Measurements from ENCODE around the gene TP53RK.
"Not testable (repeated sequence)": the region's sequence is repeated elsewhere in the genome, so short reads cannot be mapped to it uniquely, and the experiment has no call there.

The TP53RK gene

DNA sequence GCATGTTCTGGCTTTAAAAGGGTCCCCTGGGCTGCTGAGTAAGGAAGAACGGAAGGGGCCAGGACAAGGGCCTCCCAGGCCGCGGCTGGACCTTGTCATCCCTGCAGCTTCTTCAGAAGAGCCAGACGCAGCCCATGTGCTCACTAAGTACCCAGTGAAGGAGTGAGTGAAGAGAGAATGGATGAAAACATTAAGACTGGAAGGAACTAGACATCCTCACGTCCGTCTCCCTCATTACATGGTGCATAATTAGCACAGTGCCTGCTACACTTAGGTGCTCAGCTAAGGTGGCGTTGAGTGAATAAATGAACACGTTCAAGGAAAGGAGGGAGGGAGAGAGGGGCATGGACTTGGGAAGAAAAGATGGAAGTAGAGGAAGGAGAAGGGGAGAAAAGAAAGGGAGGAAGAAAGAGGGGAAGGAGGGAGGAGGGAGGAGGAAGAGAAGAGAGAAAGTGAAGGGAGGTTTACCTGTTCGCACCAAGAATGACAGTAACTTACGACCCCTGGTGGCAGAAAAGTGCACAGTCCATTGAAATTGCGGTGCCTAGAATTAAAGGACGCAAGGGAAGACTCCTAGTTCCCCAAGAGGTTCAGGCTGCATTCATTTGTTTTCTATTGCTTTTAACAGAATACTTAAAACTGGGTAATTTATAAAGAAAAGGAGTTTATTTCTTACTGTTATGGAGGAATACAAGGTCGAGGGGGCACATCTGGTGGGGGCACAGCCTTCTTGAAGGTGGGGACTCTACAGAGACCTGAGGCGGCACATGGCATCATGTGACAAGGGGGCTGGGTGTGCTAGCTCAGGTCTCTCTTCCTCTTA is 8.0 kb downstream of the TP53RK start:
- TF ChIP-seq, protein P1, sequence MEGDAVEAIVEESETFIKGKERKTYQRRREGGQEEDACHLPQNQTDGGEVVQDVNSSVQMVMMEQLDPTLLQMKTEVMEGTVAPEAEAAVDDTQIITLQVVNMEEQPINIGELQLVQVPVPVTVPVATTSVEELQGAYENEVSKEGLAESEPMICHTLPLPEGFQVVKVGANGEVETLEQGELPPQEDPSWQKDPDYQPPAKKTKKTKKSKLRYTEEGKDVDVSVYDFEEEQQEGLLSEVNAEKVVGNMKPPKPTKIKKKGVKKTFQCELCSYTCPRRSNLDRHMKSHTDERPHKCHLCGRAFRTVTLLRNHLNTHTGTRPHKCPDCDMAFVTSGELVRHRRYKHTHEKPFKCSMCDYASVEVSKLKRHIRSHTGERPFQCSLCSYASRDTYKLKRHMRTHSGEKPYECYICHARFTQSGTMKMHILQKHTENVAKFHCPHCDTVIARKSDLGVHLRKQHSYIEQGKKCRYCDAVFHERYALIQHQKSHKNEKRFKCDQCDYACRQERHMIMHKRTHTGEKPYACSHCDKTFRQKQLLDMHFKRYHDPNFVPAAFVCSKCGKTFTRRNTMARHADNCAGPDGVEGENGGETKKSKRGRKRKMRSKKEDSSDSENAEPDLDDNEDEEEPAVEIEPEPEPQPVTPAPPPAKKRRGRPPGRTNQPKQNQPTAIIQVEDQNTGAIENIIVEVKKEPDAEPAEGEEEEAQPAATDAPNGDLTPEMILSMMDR (conservative IDR thresholded peaks at IDR 0.05; ENCODE audit: low read depth): peak; percentile 91
- CTCF ChIA-PET: interaction anchor here (0.6 to 2.0 kb wide), 18 partner anchors 9 to 414 kb away, joined by 3 to 13 read pairs (median 4); no protein-coding TSS in a partner anchor
- H3K27ac ChIP-seq: no peak overlapping the region
- DNase-seq (ENCODE audit: low spot score): peak; percentile 78
- POLR2A ChIA-PET (ENCODE audit: low non-redundant PET): no interaction called here

DNA sequence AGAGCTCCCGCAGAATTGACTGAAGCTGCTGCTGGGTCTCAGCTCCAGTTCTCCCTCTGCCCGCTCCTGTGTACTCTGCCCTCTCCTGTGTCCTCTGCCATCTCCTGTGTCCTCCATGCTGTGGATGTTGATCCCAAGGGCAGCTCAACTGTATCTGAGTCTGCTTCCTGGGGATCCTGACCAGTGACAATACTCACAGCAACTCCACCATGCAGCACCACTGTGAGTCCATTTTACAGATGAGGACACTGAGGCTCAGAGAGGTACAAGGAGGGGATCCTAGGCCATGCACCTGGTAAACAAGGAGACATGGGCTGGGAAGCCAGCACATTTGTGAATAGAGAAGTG is 8.6 kb downstream of the TP53RK start:
- POLR2A ChIA-PET (ENCODE audit: low non-redundant PET): no interaction called here
- CTCF ChIA-PET: interaction anchor here (0.6 to 2.0 kb wide), 16 partner anchors 9 to 413 kb away, joined by 3 to 13 read pairs (median 4); no protein-coding TSS in a partner anchor
- no peak overlapping the region for H3K27ac ChIP-seq
- TF ChIP-seq, protein P1 (conservative IDR thresholded peaks at IDR 0.05; ENCODE audit: low read depth): no peak
- no peak for DNase-seq (ENCODE audit: low spot score)

DNA sequence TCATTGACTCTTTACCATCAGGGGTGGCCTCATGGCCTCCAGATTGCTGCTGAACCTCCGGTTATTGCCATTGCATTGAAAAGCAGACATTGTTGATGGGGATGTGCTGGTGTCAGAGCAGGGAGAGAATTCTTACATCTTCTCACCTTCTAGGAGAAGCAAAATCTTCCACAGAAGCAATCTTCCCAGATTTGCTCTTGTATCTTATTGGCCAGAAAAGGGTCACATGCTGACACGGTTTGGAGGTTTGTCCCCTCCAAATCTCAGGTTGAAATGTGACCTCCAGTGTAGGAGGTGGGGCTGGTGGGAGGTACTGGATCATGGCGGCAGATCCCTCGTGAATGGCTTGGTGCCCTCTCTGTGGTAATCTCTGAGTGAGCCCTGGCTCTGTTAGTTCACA is 10.7 kb downstream of the TP53RK start:
- DNase-seq (ENCODE audit: low spot score): no peak
- POLR2A ChIA-PET (ENCODE audit: low non-redundant PET): no interaction called here
- CTCF ChIA-PET: no interaction called here
- TF ChIP-seq, protein P1 (conservative IDR thresholded peaks at IDR 0.05; ENCODE audit: low read depth): no peak
- no peak overlapping the region for H3K27ac ChIP-seq

DNA sequence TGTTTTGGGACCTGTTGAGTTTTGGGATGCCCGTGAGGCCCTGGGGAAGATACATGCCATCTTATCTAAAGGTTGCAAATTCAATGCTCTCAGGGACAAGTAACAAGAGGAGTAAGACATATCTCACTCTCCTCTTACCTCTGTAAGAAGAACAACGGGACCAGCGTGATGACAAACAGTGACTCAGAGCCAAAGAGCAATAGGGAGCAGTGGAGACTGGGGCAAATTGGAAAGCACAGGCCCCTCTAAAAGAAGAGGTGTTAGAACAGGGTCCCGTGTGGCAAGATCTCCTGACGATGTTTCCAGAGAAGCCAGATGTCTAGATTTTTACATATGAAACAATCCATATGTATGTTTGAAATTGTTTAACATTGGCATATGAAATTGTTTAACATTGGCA is 11.6 kb downstream of the TP53RK start:
- POLR2A ChIA-PET (ENCODE audit: low non-redundant PET): no interaction called here
- CTCF ChIA-PET: no interaction called here
- TF ChIP-seq, protein P1 (conservative IDR thresholded peaks at IDR 0.05; ENCODE audit: low read depth): no peak
- no peak overlapping the region for H3K27ac ChIP-seq
- DNase-seq (ENCODE audit: low spot score): no peak

DNA sequence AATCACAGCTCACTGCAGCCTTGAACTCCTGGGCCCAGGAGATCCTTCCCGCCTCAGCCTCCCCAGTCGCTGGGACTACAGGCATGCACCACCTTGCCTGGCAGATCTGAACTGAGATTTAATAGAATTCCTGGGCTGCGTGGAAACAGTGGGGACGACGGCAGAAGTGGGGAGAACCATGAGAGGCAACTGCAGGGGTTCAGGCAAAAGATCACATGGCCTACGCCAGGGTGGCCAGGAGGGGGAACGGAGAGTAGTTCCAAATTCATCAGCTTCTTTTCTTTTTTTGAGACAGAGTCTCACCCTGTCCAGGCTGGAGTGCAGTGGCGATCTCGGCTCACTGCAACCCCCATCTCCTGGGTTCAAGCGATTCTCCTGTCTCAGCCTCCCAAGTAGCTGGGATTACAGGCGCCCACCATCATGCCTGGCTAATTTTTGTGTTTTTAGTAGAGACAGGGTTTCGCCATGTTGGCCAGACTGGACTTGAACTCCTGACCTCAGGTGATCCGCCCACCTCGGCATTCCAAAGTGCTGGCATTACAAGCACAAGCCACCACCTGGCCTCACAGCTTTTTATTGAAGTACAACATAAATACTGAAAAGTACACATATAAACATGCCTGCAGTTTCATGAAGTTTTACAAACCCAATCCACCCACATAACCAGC is 12.5 kb downstream of the TP53RK start:
- POLR2A ChIA-PET (ENCODE audit: low non-redundant PET); H3K27ac ChIP-seq; DNase-seq (ENCODE audit: low spot score): not testable (repeated sequence)
- CTCF ChIA-PET: interaction anchor here (0.6 kb wide), 2 partner anchors 36 to 1770 kb away, joined by 3 read pairs; no protein-coding TSS in a partner anchor

DNA sequence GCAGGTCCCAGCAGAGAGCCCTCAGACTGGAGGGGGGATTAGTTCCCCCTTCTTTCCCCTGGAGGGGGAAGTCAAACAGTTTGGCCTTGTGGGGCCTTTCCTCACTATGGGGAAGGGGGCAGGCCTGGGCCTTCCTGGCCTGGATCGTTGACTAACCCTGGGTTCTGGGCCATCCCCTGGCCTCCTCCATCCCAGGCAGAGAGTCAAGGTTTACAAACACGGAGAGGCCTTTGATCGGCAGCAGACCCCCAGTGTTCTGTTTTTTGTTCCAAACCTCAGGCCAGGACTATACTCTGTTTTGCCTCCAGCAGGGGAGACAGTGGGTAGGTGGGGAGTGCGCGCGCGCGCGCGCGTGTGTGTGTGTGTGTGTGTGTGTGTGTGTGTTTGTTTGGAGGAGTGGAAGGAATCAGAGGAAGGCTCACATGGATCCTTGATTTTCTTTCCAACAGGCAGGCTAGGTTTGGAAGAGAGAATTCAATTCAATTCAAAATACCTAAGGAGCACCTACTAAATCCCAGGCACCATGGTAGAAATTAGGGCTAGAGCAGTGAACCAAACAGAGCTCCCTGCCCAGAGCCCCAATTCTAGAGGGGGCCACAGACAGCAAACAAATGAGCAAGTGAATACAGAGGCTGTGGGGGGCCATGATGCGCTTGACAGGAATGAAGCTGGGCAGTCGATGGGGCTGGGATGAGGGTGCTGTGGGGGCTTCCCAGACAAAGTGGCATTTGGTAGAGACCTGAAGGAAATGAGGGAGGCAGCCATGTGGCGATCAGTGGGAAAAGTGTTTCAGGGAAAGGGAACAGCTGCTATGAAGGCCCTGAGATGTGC is 14.8 kb downstream of the TP53RK start:
- TF ChIP-seq, protein P1 (conservative IDR thresholded peaks at IDR 0.05; ENCODE audit: low read depth): no peak
- H3K27ac ChIP-seq: no peak overlapping the region
- CTCF ChIA-PET: interaction anchor here (0.6 kb wide), 1 partner anchor 254 kb away, joined by 3 read pairs; no protein-coding TSS in a partner anchor
- POLR2A ChIA-PET (ENCODE audit: low non-redundant PET): interaction anchor here (0.6 kb wide), 1 partner anchor 285 kb away, joined by 3 read pairs; no protein-coding TSS in a partner anchor
- no peak for DNase-seq (ENCODE audit: low spot score)
